COR-L47 (cell line): ENCODE results near the gene EIF3L.

Experiments used
- DNase-seq: peaks from one replicate; lab custom pipeline; 2025; lab: John Stamatoyannopoulos, UW

The EIF3L gene

GRCh38 chr22:37905534-37906363 lies 56.5 kb downstream of the EIF3L start, which contains the start of gene MICALL1:
TSS of gene MICALL1 (plus strand) at chr22:37906297. CDS start at chr22:37906423, 126 bp downstream.
- peak; percentile 37 for DNase-seq

- no peak for DNase-seq
These were observed 57.3 kb downstream of the EIF3L start for GRCh38 chr22:37906364-37907008.

GRCh38 chr22:37907036-37907954 lies 58.1 kb downstream of the EIF3L start:
- DNase-seq: no peak

- DNase-seq: no peak
These were observed 60.5 kb downstream of the EIF3L start for GRCh38 chr22:37909766-37910165.

GRCh38 chr22:37910890-37911672 lies 61.9 kb downstream of the EIF3L start:
- DNase-seq: no peak

- no peak for DNase-seq
These were observed 62.5 kb downstream of the EIF3L start for GRCh38 chr22:37911697-37912096.

- DNase-seq: no peak
These were observed 63.0 kb downstream of the EIF3L start for GRCh38 chr22:37912171-37912570.

- DNase-seq: no peak
These were observed 64.1 kb downstream of the EIF3L start for GRCh38 chr22:37913233-37913721.

GRCh38 chr22:37916311-37916710 lies 67.1 kb downstream of the EIF3L start:
- DNase-seq: no peak

GRCh38 chr22:37917874-37918548 lies 68.8 kb downstream of the EIF3L start:
- DNase-seq: no peak

GRCh38 chr22:37918580-37919270 lies 69.5 kb downstream of the EIF3L start:
- no peak for DNase-seq

GRCh38 chr22:37920126-37920525 lies 70.9 kb downstream of the EIF3L start:
- no peak for DNase-seq

- DNase-seq: no peak
These were observed 73.0 kb downstream of the EIF3L start for GRCh38 chr22:37922191-37922590.

- DNase-seq: no peak
These were observed 74.7 kb downstream of the EIF3L start for GRCh38 chr22:37923927-37924326.

- no peak for DNase-seq
These were observed 75.3 kb downstream of the EIF3L start for GRCh38 chr22:37924386-37925065.

- no peak for DNase-seq
These were observed 76.1 kb downstream of the EIF3L start for GRCh38 chr22:37925330-37925729.

GRCh38 chr22:37925767-37926166 lies 76.5 kb downstream of the EIF3L start:
- no peak for DNase-seq

GRCh38 chr22:37926358-37926757 lies 77.1 kb downstream of the EIF3L start:
- no peak for DNase-seq
